GM12878 (cell line): ENCODE measurements around the gene ZNF726. TPM values are rescaled to one million over a fixed set of nuclear protein-coding genes. Genes with fewer than 3 reads are reported as not detected.

Experiments used
- BHLHE40 ChIP-seq, 2 experiments: fragments of 450-650 bp in 1 of 2; IDR thresholded peaks; 2 replicates each; pipeline ENCODE4 v1.6.1; 2011 to 2017; ENCODE audit warnings: low read depth in 2 of 2, borderline replicate concordance in 1 of 2, improper control_type of control experiment in 1 of 2, low read length in 1 of 2, mild to moderate bottlenecking in 1 of 2
- CBFB ChIP-seq: IDR thresholded peaks from 2 replicates; pipeline ENCODE4 v1.6.1; 2016; ENCODE audit warnings: antibody characterized with exemption, low read depth
- CHD2 ChIP-seq: IDR thresholded peaks from 2 replicates; pipeline ENCODE4 v1.6.1; 2011; ENCODE audit warnings: low read depth, low read length, improper control_type of control experiment, borderline replicate concordance
- FOXM1 ChIP-seq: IDR thresholded peaks from 2 replicates; pipeline ENCODE4 v1.6.1; 2012; ENCODE audit warnings: low read depth, mild to moderate bottlenecking, inconsistent platforms, low read length, moderate library complexity
- IRF3 ChIP-seq: fragments of 450-650 bp; IDR thresholded peaks from 2 replicates; pipeline ENCODE4 v1.6.1; 2014; ENCODE audit warnings: mild to moderate bottlenecking
- NBN ChIP-seq: fragments of 450-650 bp; IDR thresholded peaks from 2 replicates; pipeline ENCODE4 v1.6.1; 2016
- NFIC ChIP-seq: IDR thresholded peaks from 2 replicates; pipeline ENCODE4 v1.6.1; 2012; ENCODE audit warnings: low read depth, mild to moderate bottlenecking, inconsistent platforms, low read length, moderate library complexity
- NFYB ChIP-seq: IDR thresholded peaks from 2 replicates; pipeline ENCODE4 v1.6.1; 2011; ENCODE audit warnings: low read depth, mild to moderate bottlenecking, low read length, improper control_type of control experiment, moderate library complexity; ENCODE audit not compliant: insufficient read depth
- POU2F2 ChIP-seq: IDR thresholded peaks from 3 replicates; pipeline ENCODE4 v1.6.1; 2011; ENCODE audit warnings: low read depth, mild to moderate bottlenecking, low read length, borderline replicate concordance
- RELB ChIP-seq: fragments of 450-650 bp; IDR thresholded peaks from 2 replicates; pipeline ENCODE4 v1.6.1; 2017; ENCODE audit warnings: low read depth, mild to moderate bottlenecking, moderate library complexity
- USF2 ChIP-seq: IDR thresholded peaks from 2 replicates; pipeline ENCODE4 v1.6.1; 2011; ENCODE audit warnings: low read depth, low read length, improper control_type of control experiment, borderline replicate concordance
- WRNIP1 ChIP-seq: IDR thresholded peaks from 2 replicates; pipeline ENCODE4 v1.6.1; 2011; ENCODE audit warnings: low read depth, low read length, improper control_type of control experiment, borderline replicate concordance
- YY1 ChIP-seq: IDR thresholded peaks from 2 replicates; pipeline ENCODE4 v1.6.1; 2011; ENCODE audit warnings: low read depth, mild to moderate bottlenecking, low read length
- ZBTB4 ChIP-seq: fragments of 450-650 bp; formaldehyde crosslinking; IDR thresholded peaks from 2 replicates; pipeline ENCODE4 v1.4.0; 2022; ENCODE audit warnings: mild to moderate bottlenecking, moderate library complexity
- ZNF592 ChIP-seq: fragments of 450-650 bp; IDR thresholded peaks from 2 replicates; pipeline ENCODE4 v1.6.1; 2017; ENCODE audit warnings: mild to moderate bottlenecking, moderate library complexity
- ZSCAN29 ChIP-seq: fragments of 450-650 bp; IDR thresholded peaks from 2 replicates; pipeline ENCODE4 v1.6.1; 2017; ENCODE audit warnings: mild to moderate bottlenecking, moderate library complexity
- polyA plus RNA-seq, 11 experiments: library from polyadenylated mRNA; depleted of rRNA in 4 of 11; unstranded in 6 of 11; stranded (reverse) in 5 of 11; fragments of >200 nt; fragmentation: Nextera tagmentation in 4 of 11; fragmentation: Illumina TruSeq in 1 of 11; extraction: Ambion mirVana in 4 of 11; extraction: Trizol in 1 of 11; gene quantifications; 1 replicate in 1 of 11; 2 replicates in 10 of 11; pipeline versions ENCODE4 v1.2.1 to v1.2.3, GENCODE V29; 2011 to 2016; ENCODE audit warnings: inconsistent platforms in 2 of 11, missing spikeins in 2 of 11, low read depth in 1 of 11
- total RNA-seq, 4 experiments: library from RNA; depleted of rRNA in 3 of 4; stranded (reverse); fragments of >200 nt in 3 of 4; fragmentation: Illumina TruSeq in 1 of 4; extraction: Trizol in 1 of 4; gene quantifications; 2 replicates each; pipeline versions ENCODE4 v1.2.1 to v1.2.3, GENCODE V29; 2013 to 2021

ZNF726 gene
- total and polyA plus RNA-seq, 10 of the 15 experiments (the other 5 are each of a cell fraction or from before 2014, with no cell fraction given), result 0.69 to 2.3 (median 1.5) TPM

GRCh38 chr19:23914402-23915286 is at the start of gene ZNF726 (continued):
- TF ChIP-seq ZNF592, result no peak
- TF ChIP-seq ZSCAN29, result no peak
- TF ChIP-seq WRNIP1, result no peak
- TF ChIP-seq NFYB, result 0 out of 2 replicates have a peak, but pooled peaks have one; percentile 45
- TF ChIP-seq RELB, result no peak
- TF ChIP-seq NBN, result no peak
- no peak for TF ChIP-seq BHLHE40 (IDR thresholded peaks at IDR 0.05; ENCODE audit: borderline replicate concordance in 1 of 2, low read depth in 2 of 2, low read length in 1 of 2)
- no peak for TF ChIP-seq CHD2
- TF ChIP-seq YY1, result peak; percentile 86
- no peak for TF ChIP-seq POU2F2
- TF ChIP-seq NFIC, result no peak
- TF ChIP-seq IRF3, result no peak
- TF ChIP-seq FOXM1, result no peak
- no peak for TF ChIP-seq CBFB
- TF ChIP-seq USF2, result no peak
- no peak for TF ChIP-seq ZBTB4 (CRISPR knock-in tag)
